Lung (tissue), 12 donors: ENCODE data around the gene CRTAP. TPM values are rescaled to one million over a fixed set of nuclear protein-coding genes. Genes with fewer than 3 reads are reported as not detected.

Experiments
- ATAC-seq: fragments of 200-7000 bp; cut with Tn5 transposase; one replicate; pipeline ENCODE4 v1.9.1; 2020; ENCODE audit warnings: moderate number of reproducible peaks; ENCODE audit not compliant: insufficient read depth, low FRiP score
- DNase-seq, 3 donors: peaks; one replicate each; pipeline ENCODE4 v3.0.0-alpha.2; 2013 to 2017
- H3K27ac ChIP-seq, 2 donors: one replicate each; pipeline ENCODE4 v1.5.1; 2013; ENCODE audit warnings: mild to moderate bottlenecking in 2 of 2, moderate library complexity in 2 of 2, control low read depth in 1 of 2, inconsistent platforms in 1 of 2, low read depth in 1 of 2, low read length in 1 of 2
- H3K27me3 ChIP-seq, 3 donors: one replicate each; pipeline ENCODE4 v1.5.1; 2013; ENCODE audit warnings: low read length in 2 of 3; ENCODE audit not compliant: control insufficient read depth in 3 of 3, insufficient read depth in 3 of 3
- H3K36me3 ChIP-seq, 4 donors: one replicate each; pipeline ENCODE4 v1.5.1; 2013; ENCODE audit warnings: low read length in 4 of 4, mild to moderate bottlenecking in 1 of 4, moderate library complexity in 1 of 4; ENCODE audit not compliant: control insufficient read depth in 4 of 4, insufficient read depth in 4 of 4
- H3K4me1 ChIP-seq, 5 donors: one replicate each; pipeline ENCODE4 v1.5.1; 2013; ENCODE audit warnings: low read length in 5 of 5, mild to moderate bottlenecking in 2 of 5, moderate library complexity in 1 of 5; ENCODE audit not compliant: control insufficient read depth in 5 of 5, insufficient read depth in 5 of 5
- H3K4me3 ChIP-seq: one replicate; pipeline ENCODE4 v1.5.1; 2013; ENCODE audit warnings: mild to moderate bottlenecking, control low read depth, moderate library complexity
- H3K9ac ChIP-seq, 2 donors: one replicate each; pipeline ENCODE4 v1.5.1; 2013; ENCODE audit warnings: low read length in 2 of 2, control low read depth in 1 of 2; ENCODE audit not compliant: insufficient read depth in 1 of 2
- H3K9me3 ChIP-seq, 4 donors: one replicate each; pipeline ENCODE4 v1.5.1; 2013; ENCODE audit warnings: low read length in 3 of 4, mild to moderate bottlenecking in 1 of 4, moderate library complexity in 1 of 4; ENCODE audit not compliant: control insufficient read depth in 4 of 4, insufficient read depth in 3 of 4
- CTCF ChIP-seq: IDR thresholded peaks from 2 replicates; pipeline ENCODE4 v1.5.1; 2012; ENCODE audit warnings: mild to moderate bottlenecking; ENCODE audit errors: control extremely low read depth, extremely low read depth
- WGBS, 2 donors: extraction: QIAGEN DNeasy Blood & Tissue Kit; methylation state at CpG; one replicate each; pipeline ENCODE4 v1.1.7; 2013; 5-methylcytosine and 5-hydroxymethylcytosine counted together
- polyA plus RNA-seq, 2 donors: library from polyadenylated mRNA; stranded (reverse); fragments of 200-250 nt; gene quantifications; one replicate each; pipeline ENCODE4 v1.2.1, GENCODE V29; 2013
- total RNA-seq, 2 donors: library from RNA; depleted of rRNA in 1 of 2; stranded (reverse); fragments of >200 nt in 1 of 2; gene quantifications; one replicate each; pipeline ENCODE4 v1.2.1, GENCODE V29; 2014 to 2021
- donor health status: control.
- donor health status: control.
- donor health status: Bipolar disorder and iron deficiency.
- donor health status: healthy.
- donor health status: DM: yes; HTN: yes; CAD: no.

The CRTAP gene
- total and polyA plus RNA-seq, 4 donors = 78.4 to 233 (median 143) TPM

DNA sequence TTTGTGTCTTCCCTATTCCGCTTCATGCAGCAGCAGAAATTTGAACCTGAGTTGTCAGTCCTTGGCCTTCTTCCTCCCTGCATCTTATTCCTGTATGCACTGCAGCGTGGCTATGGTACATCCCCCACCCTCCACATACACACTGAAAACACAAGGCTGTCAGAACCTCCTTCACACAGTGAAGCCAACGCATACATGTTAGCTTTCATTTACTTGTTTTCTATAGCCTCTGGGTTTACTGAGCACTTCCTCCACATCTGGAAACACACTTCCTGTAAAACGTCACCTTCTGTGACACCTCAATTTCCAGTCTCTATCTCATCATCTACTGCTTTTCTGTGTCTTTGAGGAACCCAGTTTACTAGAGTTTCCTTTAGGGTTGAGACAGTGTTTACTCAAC is 57.8 kb downstream of the CRTAP start:
- Histone ChIP-seq H3K27me3 (no peaks in the 10 kb centered on the region), H3K9ac (no peak overlapping the region), H3K27ac (no peak overlapping the region), H3K9me3 (peaks cover 0 to 5% (median 0%) of the 10 kb centered on the region in 4 donors), H3K4me3 (no peak overlapping the region), H3K4me1 (peaks cover 0 to 24% (median 2%) of the 10 kb centered on the region in 5 donors), H3K36me3 (no peaks in the 10 kb centered on the region)
- no peak for ATAC-seq
- TF ChIP-seq CTCF = no peak
- DNase-seq = no peak
- 58% methylated on average over 4 of the region's 4 CpGs for WGBS, 2 donors

DNA sequence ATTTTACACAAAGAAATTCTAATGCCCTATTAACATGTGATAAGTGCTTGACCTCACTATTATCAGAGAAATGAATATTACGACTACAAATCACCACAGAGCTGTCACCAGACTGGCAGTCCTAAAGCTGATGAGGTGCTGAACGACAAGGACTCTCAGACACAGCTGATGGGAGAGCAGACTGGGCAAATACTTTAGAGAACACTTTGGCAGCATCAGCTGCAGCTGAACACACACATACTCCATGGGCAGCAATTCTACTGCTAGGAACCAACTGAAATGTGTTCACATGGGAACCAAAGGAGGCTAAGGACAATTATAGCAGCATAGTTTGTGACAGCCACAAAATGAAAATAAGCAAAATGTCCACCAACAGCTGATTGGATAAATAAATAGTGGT is 59.3 kb downstream of the CRTAP start:
- H3K36me3 ChIP-seq = no peaks in the 10 kb centered on the region
- ATAC-seq (no peak), DNase-seq (peak; percentile 22 to 46 (median 41))
- no peak overlapping the region for H3K27ac ChIP-seq
- peaks cover 0 to 19% (median 2%) of the 10 kb centered on the region in 5 donors for H3K4me1 ChIP-seq
- H3K27me3 ChIP-seq = no peaks in the 10 kb centered on the region
- H3K4me3 ChIP-seq = no peak overlapping the region
- no peak overlapping the region for H3K9ac ChIP-seq
- 31 to 40% methylated on average over 2 of the region's 2 CpGs for WGBS, 2 donors
- TF ChIP-seq CTCF = no peak
- H3K9me3 ChIP-seq = peaks cover 0 to 5% (median 0%) of the 10 kb centered on the region in 4 donors

DNA sequence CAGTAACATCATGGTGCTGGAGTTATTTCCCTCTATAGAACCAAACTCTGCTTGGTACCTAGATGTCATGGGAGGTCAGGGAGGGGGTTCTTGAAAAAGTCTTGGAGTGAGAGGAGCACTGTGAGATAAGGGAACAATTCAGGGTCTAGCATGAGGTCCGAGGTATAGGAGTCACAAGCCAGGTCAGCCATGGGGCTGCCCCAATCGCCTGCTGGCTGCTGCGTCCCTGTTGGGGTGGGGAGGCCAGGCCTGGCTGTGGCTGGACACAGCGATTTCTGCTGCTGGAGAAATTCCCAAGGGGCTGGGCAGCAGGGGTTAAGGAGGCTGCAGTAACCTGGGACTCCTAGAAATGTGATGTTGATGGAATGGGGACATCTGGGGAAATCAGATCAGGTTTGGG is 59.9 kb downstream of the CRTAP start:
- 79 to 90% methylated on average over 4 of the region's 4 CpGs for WGBS, 2 donors
- DNase-seq (no peak), ATAC-seq (no peak)
- no peak overlapping the region for H3K27ac ChIP-seq
- H3K27me3 ChIP-seq = no peaks in the 10 kb centered on the region
- no peak for TF ChIP-seq CTCF
- H3K4me1 ChIP-seq = peaks cover 0 to 19% (median 2%) of the 10 kb centered on the region in 5 donors
- no peaks in the 10 kb centered on the region for H3K36me3 ChIP-seq
- H3K4me3 ChIP-seq = no peak overlapping the region
- no peak overlapping the region for H3K9ac ChIP-seq
- H3K9me3 ChIP-seq = peaks cover 0 to 5% (median 0%) of the 10 kb centered on the region in 4 donors

GRCh38 chr3:33174095-33174494 is 60.3 kb downstream of the CRTAP start:
- H3K4me1 ChIP-seq = peaks cover 0 to 19% (median 2%) of the 10 kb centered on the region in 5 donors
- DNase-seq = no peak
- no peak overlapping the region for H3K9ac ChIP-seq
- 79 to 83% methylated on average over 4 of the region's 4 CpGs for WGBS, 2 donors
- no peaks in the 10 kb centered on the region for H3K27me3 ChIP-seq
- ATAC-seq = no peak
- H3K9me3 ChIP-seq = peaks cover 0 to 5% (median under 1%) of the 10 kb centered on the region in 4 donors
- no peak overlapping the region for H3K27ac ChIP-seq
- H3K36me3 ChIP-seq = no peaks in the 10 kb centered on the region
- no peak for TF ChIP-seq CTCF
- H3K4me3 ChIP-seq = no peak overlapping the region
